Uterus (tissue), 2 donors: ENCODE data around the gene TMEM98.

Source experiments
- CTCF ChIP-seq, 4 experiments: fragments of 200-600 bp in 2 of 4; fragments of 450-650 bp in 2 of 4; sonication (generic) in 2 of 4; IDR thresholded peaks; one replicate each; pipeline ENCODE4 v1.5.1; 2016 to 2019; ENCODE audit warnings: antibody characterized with exemption in 4 of 4, mild to moderate bottlenecking in 2 of 4, moderate library complexity in 1 of 4
- POLR2A ChIP-seq, 2 donors: fragments of 450-650 bp; IDR thresholded peaks; one replicate each; pipeline ENCODE4 v1.6.1; 2016; ENCODE audit warnings: antibody characterized with exemption in 2 of 2, mild to moderate bottlenecking in 1 of 2, moderate library complexity in 1 of 2

GRCh38 chr17:32935726-32936125 lies 7.8 kb downstream of the TMEM98 start:
- no peak for TF ChIP-seq CTCF (IDR thresholded peaks at IDR 0.05)
- TF ChIP-seq POLR2A (IDR thresholded peaks at IDR 0.05), result no peak
